ENCODE data around the gene DYNC2LI1.

The DYNC2LI1 gene

DNA sequence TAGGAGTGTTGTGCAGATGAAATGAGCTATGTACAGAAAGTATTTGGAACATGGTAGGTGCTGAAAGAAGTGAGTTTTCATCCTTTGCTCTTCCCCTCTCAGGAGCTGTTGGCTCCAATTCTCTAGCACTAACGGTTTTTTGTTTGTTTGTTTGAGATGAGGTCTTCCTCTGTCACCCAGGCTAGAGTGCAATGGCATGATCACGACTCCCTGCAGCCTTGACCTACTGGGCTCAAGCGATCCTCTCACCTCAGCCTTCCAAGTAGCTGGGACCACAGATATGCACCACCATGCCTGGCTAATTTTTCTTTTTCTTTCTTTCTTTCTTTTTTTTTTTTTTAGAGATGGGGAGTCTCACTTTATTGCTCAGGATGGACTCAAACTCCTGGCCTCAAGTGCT lies 52.0 kb downstream of the DYNC2LI1 start:
- H3K27ac ChIP-seq (ENCODE audit: low read depth, low read length) = no peak overlapping the region
- no peaks in the 10 kb centered on the region for H3K9me3 ChIP-seq (ENCODE audit: insufficient read depth, low read length)
- no peaks in the 10 kb centered on the region for H3K79me2 ChIP-seq (ENCODE audit: insufficient read depth, low read length)
- H4K20me1 ChIP-seq (ENCODE audit: low read depth, low read length) = no peaks in the 10 kb centered on the region
- TF ChIP-seq EZH2phosphoT487 (conservative IDR thresholded peaks at IDR 0.05; ENCODE audit: low read length) = no peak
- TF ChIP-seq, protein P1, sequence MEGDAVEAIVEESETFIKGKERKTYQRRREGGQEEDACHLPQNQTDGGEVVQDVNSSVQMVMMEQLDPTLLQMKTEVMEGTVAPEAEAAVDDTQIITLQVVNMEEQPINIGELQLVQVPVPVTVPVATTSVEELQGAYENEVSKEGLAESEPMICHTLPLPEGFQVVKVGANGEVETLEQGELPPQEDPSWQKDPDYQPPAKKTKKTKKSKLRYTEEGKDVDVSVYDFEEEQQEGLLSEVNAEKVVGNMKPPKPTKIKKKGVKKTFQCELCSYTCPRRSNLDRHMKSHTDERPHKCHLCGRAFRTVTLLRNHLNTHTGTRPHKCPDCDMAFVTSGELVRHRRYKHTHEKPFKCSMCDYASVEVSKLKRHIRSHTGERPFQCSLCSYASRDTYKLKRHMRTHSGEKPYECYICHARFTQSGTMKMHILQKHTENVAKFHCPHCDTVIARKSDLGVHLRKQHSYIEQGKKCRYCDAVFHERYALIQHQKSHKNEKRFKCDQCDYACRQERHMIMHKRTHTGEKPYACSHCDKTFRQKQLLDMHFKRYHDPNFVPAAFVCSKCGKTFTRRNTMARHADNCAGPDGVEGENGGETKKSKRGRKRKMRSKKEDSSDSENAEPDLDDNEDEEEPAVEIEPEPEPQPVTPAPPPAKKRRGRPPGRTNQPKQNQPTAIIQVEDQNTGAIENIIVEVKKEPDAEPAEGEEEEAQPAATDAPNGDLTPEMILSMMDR (IDR thresholded peaks at IDR 0.05; ENCODE audit: insufficient read depth, low read length, poor library complexity, severe bottlenecking) = no peak
- H2AFZ ChIP-seq (ENCODE audit: low read depth, low read length, severe bottlenecking) = no peak overlapping the region
- no peak overlapping the region for H3K4me3 ChIP-seq (ENCODE audit: insufficient read depth, low read length, poor library complexity, severe bottlenecking)
- no peak overlapping the region for H3K4me2 ChIP-seq (ENCODE audit: low read depth, low read length, poor library complexity, severe bottlenecking)
- no peaks in the 10 kb centered on the region; the same call in 1 of the 2 replicates for H3K27me3 ChIP-seq (ENCODE audit: low read length)
- no peaks in the 10 kb centered on the region for H3K36me3 ChIP-seq (ENCODE audit: low read length)
- H3K9ac ChIP-seq (ENCODE audit: low read length) = no peak overlapping the region
- H3F3A ChIP-seq (ENCODE audit: insufficient read depth) = no peaks in the 10 kb centered on the region
- H3K9me2 ChIP-seq (replicated peaks; ENCODE audit: insufficient read depth, low read length) = no peaks in the 10 kb centered on the region

DNA sequence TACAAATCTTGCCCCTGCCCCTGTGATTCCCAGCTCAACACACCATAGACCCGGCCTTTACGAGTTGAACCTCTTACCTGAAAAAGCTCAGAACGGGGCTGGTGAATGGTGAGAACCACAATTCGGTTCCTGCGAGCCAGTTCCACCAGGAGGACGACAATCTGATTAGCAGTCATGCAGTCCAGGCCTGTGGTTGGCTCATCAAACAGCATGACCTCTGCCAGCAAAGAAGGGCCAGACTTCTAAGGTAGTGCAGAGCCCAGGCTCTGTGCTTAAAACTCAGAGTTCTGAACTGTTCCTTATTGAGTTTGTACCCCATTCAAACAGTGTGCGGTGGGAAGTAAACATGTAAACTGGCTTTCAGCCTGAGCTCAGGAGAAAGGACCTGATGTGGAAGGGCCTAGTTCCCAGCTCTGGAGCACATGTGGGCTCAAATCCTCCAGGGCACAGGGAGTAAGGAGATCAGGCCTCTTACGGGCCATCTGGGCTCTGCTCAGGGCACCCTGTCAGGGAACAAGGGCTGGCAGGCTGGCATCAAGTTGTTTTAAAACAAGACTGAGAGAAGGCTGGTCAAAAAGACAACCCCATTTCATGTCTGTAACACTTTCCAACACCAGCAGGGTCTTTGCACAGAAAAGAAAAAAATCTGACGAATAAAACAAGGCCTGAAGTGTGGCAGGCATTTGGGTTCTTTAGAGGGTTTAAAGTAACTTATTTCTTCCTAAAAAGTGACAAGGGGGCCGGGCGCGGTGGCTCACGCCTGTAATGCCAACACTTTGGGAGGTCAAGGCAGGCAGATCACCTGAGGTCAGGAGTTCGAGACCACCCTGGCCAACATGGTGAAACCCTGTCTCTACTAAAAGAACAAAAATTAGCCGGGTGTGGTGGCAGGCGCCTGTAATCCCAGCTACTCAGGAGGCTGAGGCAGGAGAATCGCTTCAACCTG lies 52.7 kb downstream of the DYNC2LI1 start:
- no peak overlapping the region for H2AFZ ChIP-seq (ENCODE audit: low read depth, low read length, severe bottlenecking)
- H3K9ac ChIP-seq (ENCODE audit: low read length) = no peak overlapping the region
- H3K27me3 ChIP-seq (ENCODE audit: low read length) = no peaks in the 10 kb centered on the region; the same call in 1 of the 2 replicates

DNA sequence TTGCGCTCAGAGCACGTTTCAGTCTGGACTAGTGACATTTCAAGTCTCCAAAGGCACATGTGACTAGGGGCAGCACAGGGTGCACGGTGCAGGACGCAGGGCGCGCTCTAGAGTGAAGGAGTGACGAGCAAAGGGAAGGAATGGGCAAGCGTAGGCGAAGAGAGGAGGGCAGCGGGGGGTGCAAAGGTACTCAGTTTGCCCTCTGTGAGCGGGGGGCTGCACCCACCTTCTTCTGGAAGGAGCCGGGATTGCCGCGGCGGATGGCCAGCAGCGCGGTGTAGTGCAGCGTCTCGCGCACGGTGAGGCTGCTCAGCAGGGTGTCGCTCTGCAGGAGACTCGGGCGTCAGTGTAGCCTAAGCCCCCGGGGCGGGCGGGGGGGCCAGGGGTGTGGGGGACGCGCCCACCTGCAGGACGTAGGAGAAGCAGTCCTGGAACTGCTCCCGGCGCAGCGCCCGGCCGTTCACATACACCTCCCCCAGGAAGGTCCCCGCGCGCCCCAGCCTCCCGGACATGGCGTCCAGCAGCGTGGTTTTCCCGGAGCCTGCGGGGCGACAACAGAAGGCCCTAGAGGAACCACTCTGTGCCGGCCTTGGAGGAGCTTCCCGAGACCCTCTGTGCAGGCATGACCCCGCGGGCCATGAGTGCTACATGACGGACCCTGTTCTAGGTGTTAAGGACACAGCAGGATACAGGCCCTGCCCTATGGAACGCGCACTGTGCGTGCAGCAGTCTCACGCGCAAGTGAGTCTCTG lies 57.9 kb downstream of the DYNC2LI1 start:
- no peaks in the 10 kb centered on the region; the same call in 1 of the 2 replicates for H3K27me3 ChIP-seq (ENCODE audit: low read length)
- no peaks in the 10 kb centered on the region for H3K9me2 ChIP-seq (replicated peaks; ENCODE audit: insufficient read depth, low read length)
- no peaks in the 10 kb centered on the region for H3K36me3 ChIP-seq (ENCODE audit: low read length)
- H3K4me3 ChIP-seq (ENCODE audit: insufficient read depth, low read length, poor library complexity, severe bottlenecking) = no peak overlapping the region
- H3K27ac ChIP-seq (ENCODE audit: low read depth, low read length) = no peak overlapping the region
- no peaks in the 10 kb centered on the region for H3F3A ChIP-seq (ENCODE audit: insufficient read depth)
- no peak overlapping the region for H2AFZ ChIP-seq (ENCODE audit: low read depth, low read length, severe bottlenecking)
- H3K9ac ChIP-seq (ENCODE audit: low read length) = no peak overlapping the region
- no peaks in the 10 kb centered on the region for H4K20me1 ChIP-seq (ENCODE audit: low read depth, low read length)
- H3K9me3 ChIP-seq (ENCODE audit: insufficient read depth, low read length) = no peaks in the 10 kb centered on the region
- H3K4me2 ChIP-seq (ENCODE audit: low read depth, low read length, poor library complexity, severe bottlenecking) = no peak overlapping the region
- no peaks in the 10 kb centered on the region for H3K79me2 ChIP-seq (ENCODE audit: insufficient read depth, low read length)
- TF ChIP-seq, protein P1 (IDR thresholded peaks at IDR 0.05; ENCODE audit: insufficient read depth, low read length, poor library complexity, severe bottlenecking) = no peak
- no peak for TF ChIP-seq EZH2phosphoT487 (conservative IDR thresholded peaks at IDR 0.05; ENCODE audit: low read length)

More for the DNA sequence above, 52.7 kb downstream of the DYNC2LI1 start:
- no peaks in the 10 kb centered on the region for H3K9me2 ChIP-seq (replicated peaks; ENCODE audit: insufficient read depth, low read length)
- H4K20me1 ChIP-seq (ENCODE audit: low read depth, low read length) = no peaks in the 10 kb centered on the region
- no peaks in the 10 kb centered on the region for H3K9me3 ChIP-seq (ENCODE audit: insufficient read depth, low read length)
- no peak overlapping the region for H3K27ac ChIP-seq (ENCODE audit: low read depth, low read length)
- no peaks in the 10 kb centered on the region for H3F3A ChIP-seq (ENCODE audit: insufficient read depth)
- no peaks in the 10 kb centered on the region for H3K36me3 ChIP-seq (ENCODE audit: low read length)
- no peak overlapping the region for H3K4me2 ChIP-seq (ENCODE audit: low read depth, low read length, poor library complexity, severe bottlenecking)
- H3K79me2 ChIP-seq (ENCODE audit: insufficient read depth, low read length) = no peaks in the 10 kb centered on the region
- TF ChIP-seq, protein P1 (IDR thresholded peaks at IDR 0.05; ENCODE audit: insufficient read depth, low read length, poor library complexity, severe bottlenecking) = no peak
- TF ChIP-seq EZH2phosphoT487 (conservative IDR thresholded peaks at IDR 0.05; ENCODE audit: low read length) = no peak
- H3K4me3 ChIP-seq (ENCODE audit: insufficient read depth, low read length, poor library complexity, severe bottlenecking) = no peak overlapping the region

All from SU-DHL-6 (cell line).